CD4-positive, alpha-beta T cell treated with Interleukin-17A for 1 hour (primary cell): ENCODE data around the gene FHL1.

Experiments used
- DNase-seq: peaks from one replicate; pipeline ENCODE4 v3.0.0-alpha.2; 2020

Gene FHL1

GRCh38 chrX:136190038-136190713, 42.8 kb downstream of the FHL1 start:
- DNase-seq = no peak

- no peak for DNase-seq
Observed at GRCh38 chrX:136191171-136191570, 43.8 kb downstream of the FHL1 start.

- DNase-seq = no peak
Observed at GRCh38 chrX:136192135-136192534, 44.8 kb downstream of the FHL1 start.

- DNase-seq = no peak
Observed at GRCh38 chrX:136192839-136193414, 45.6 kb downstream of the FHL1 start.

GRCh38 chrX:136193771-136194170, 46.4 kb downstream of the FHL1 start:
- DNase-seq = no peak

- DNase-seq = no peak
Observed at GRCh38 chrX:136194536-136194935, 47.2 kb downstream of the FHL1 start.

- DNase-seq = no peak
Observed at GRCh38 chrX:136195247-136195646, 47.9 kb downstream of the FHL1 start.

- DNase-seq = no peak
Observed at GRCh38 chrX:136196691-136197155, 49.4 kb downstream of the FHL1 start.

GRCh38 chrX:136198010-136198409, 50.7 kb downstream of the FHL1 start:
- DNase-seq = no peak

- DNase-seq = no peak
Observed at GRCh38 chrX:136198678-136199243, 51.4 kb downstream of the FHL1 start.

GRCh38 chrX:136199365-136199764, 52.0 kb downstream of the FHL1 start:
- DNase-seq = no peak

- peak; percentile 44 for DNase-seq
Observed at GRCh38 chrX:136200466-136200865, 53.1 kb downstream of the FHL1 start.

- DNase-seq = no peak
Observed at GRCh38 chrX:136201601-136202000, 54.3 kb downstream of the FHL1 start.

GRCh38 chrX:136202889-136203288, 55.6 kb downstream of the FHL1 start:
- no peak for DNase-seq

- DNase-seq = no peak
Observed at GRCh38 chrX:136203438-136203837, 56.1 kb downstream of the FHL1 start.

- no peak for DNase-seq
Observed at GRCh38 chrX:136203951-136204350, 56.6 kb downstream of the FHL1 start.

GRCh38 chrX:136204571-136204970, 57.2 kb downstream of the FHL1 start:
- peak; percentile 68 for DNase-seq

- DNase-seq = no peak
Observed at GRCh38 chrX:136205882-136206380, 58.6 kb downstream of the FHL1 start.

GRCh38 chrX:136206916-136207315, 59.6 kb downstream of the FHL1 start:
- DNase-seq = no peak

GRCh38 chrX:136207546-136207945, 60.2 kb downstream of the FHL1 start:
- no peak for DNase-seq

GRCh38 chrX:136209016-136209738, 61.8 kb downstream of the FHL1 start:
- DNase-seq = peak; percentile 58

- DNase-seq = no peak
Observed at GRCh38 chrX:136209751-136210150, 62.4 kb downstream of the FHL1 start.

GRCh38 chrX:136210243-136210642, 62.9 kb downstream of the FHL1 start:
- DNase-seq = no peak

- no peak for DNase-seq
Observed at GRCh38 chrX:136210806-136211205, 63.5 kb downstream of the FHL1 start.
